H9 (cell line): ENCODE results near the gene SIPA1L2. TPM values are rescaled to one million over a fixed set of nuclear protein-coding genes. Genes with fewer than 3 reads are reported as not detected.

ENCODE experiments used
- DNase-seq: peaks from one replicate; pipeline ENCODE4 v3.0.0-alpha.2; 2017
- H2AFZ ChIP-seq: one replicate; pipeline ENCODE4 v1.6.1; 2013; ENCODE audit warnings: mild to moderate bottlenecking, low read length, control low read depth, moderate library complexity
- H2AK5ac ChIP-seq: 2 replicates; pipeline ENCODE4 v1.6.1; 2013; ENCODE audit warnings: low read length, control low read depth, mixed read lengths; ENCODE audit not compliant: insufficient read length
- H2BK120ac ChIP-seq: one replicate; pipeline ENCODE4 v1.6.1; 2013; ENCODE audit warnings: low read depth, mild to moderate bottlenecking, low read length, control low read depth, inconsistent platforms; ENCODE audit not compliant: poor library complexity, severe bottlenecking
- H2BK12ac ChIP-seq: 2 replicates; pipeline ENCODE4 v1.6.1; 2013; ENCODE audit warnings: low read length, control low read depth, mixed read lengths, low read depth; ENCODE audit not compliant: insufficient read length
- H2BK15ac ChIP-seq: 2 replicates; pipeline ENCODE4 v1.6.1; 2013; ENCODE audit warnings: low read depth, low read length, control low read depth
- H2BK20ac ChIP-seq: one replicate; pipeline ENCODE4 v1.6.1; 2013; ENCODE audit warnings: low read depth, mild to moderate bottlenecking, low read length, control low read depth, inconsistent platforms; ENCODE audit not compliant: poor library complexity, severe bottlenecking
- H2BK5ac ChIP-seq: 2 replicates; pipeline ENCODE4 v1.6.1; 2013; ENCODE audit warnings: low read length, control low read depth, mixed read lengths; ENCODE audit not compliant: insufficient read length
- H3K14ac ChIP-seq: 2 replicates; pipeline ENCODE4 v1.6.1; 2013; ENCODE audit warnings: low read length, control low read depth; ENCODE audit not compliant: insufficient read depth
- H3K18ac ChIP-seq: 2 replicates; pipeline ENCODE4 v1.6.1; 2013; ENCODE audit warnings: low read depth, mild to moderate bottlenecking, mixed read lengths, low read length, control low read depth; ENCODE audit not compliant: insufficient read length
- H3K23ac ChIP-seq: 2 replicates; pipeline ENCODE4 v1.6.1; 2013; ENCODE audit warnings: low read length, control low read depth, mixed read lengths, low read depth; ENCODE audit not compliant: insufficient read length
- H3K23me2 ChIP-seq: 2 replicates; pipeline ENCODE4 v1.6.1; 2013; ENCODE audit warnings: low read depth, mild to moderate bottlenecking, mixed read lengths, low read length, control low read depth; ENCODE audit not compliant: insufficient read length, poor library complexity, severe bottlenecking
- H3K27ac ChIP-seq: 2 replicates; pipeline ENCODE4 v1.5.1; 2013; ENCODE audit warnings: low read length, control low read depth, mixed read lengths, low read depth; ENCODE audit not compliant: insufficient read length
- H3K27me3 ChIP-seq: 2 replicates; pipeline ENCODE4 v1.6.1; 2013; ENCODE audit warnings: low read length, control low read depth, inconsistent platforms; ENCODE audit not compliant: insufficient read depth
- H3K4ac ChIP-seq: 2 replicates; pipeline ENCODE4 v1.6.1; 2013; ENCODE audit warnings: low read depth, mild to moderate bottlenecking, control low read depth, inconsistent platforms, low read length, moderate library complexity
- H3K4me1 ChIP-seq: 2 replicates; pipeline ENCODE4 v1.6.1; 2013; ENCODE audit warnings: low read length, control low read depth, inconsistent platforms; ENCODE audit not compliant: insufficient read depth
- H3K4me2 ChIP-seq: 2 replicates; pipeline ENCODE4 v1.6.1; 2013; ENCODE audit warnings: low read length, control low read depth, mixed read lengths; ENCODE audit not compliant: insufficient read length, insufficient read depth
- H3K56ac ChIP-seq: 2 replicates; pipeline ENCODE4 v1.6.1; 2013; ENCODE audit warnings: low read depth, mild to moderate bottlenecking, mixed read lengths, low read length, control low read depth; ENCODE audit not compliant: insufficient read length
- H3K79me1 ChIP-seq: 2 replicates; pipeline ENCODE4 v1.6.1; 2013; ENCODE audit warnings: low read depth, mild to moderate bottlenecking, moderate library complexity, low read length, control low read depth, inconsistent platforms; ENCODE audit not compliant: insufficient read depth, poor library complexity, severe bottlenecking
- H3K79me2 ChIP-seq: 2 replicates; pipeline ENCODE4 v1.6.1; 2013; ENCODE audit warnings: low read length, control low read depth, inconsistent platforms; ENCODE audit not compliant: insufficient read depth
- H3K9ac ChIP-seq: 2 replicates; pipeline ENCODE4 v1.6.1; 2013; ENCODE audit warnings: low read length, control low read depth, mixed read lengths; ENCODE audit not compliant: insufficient read length; ENCODE audit errors: extremely low read depth
- H3K9me3 ChIP-seq: one replicate; pipeline ENCODE4 v1.6.1; 2013; ENCODE audit warnings: low read depth, low read length, inconsistent platforms; ENCODE audit not compliant: control insufficient read depth
- H3T11ph ChIP-seq: one replicate; pipeline ENCODE4 v1.6.1; 2013; ENCODE audit warnings: mild to moderate bottlenecking, low read length, control low read depth, inconsistent platforms
- H4K20me1 ChIP-seq: one replicate; pipeline ENCODE4 v1.6.1; 2013; ENCODE audit not compliant: control insufficient read depth, insufficient read length, insufficient read depth
- H4K5ac ChIP-seq: 2 replicates; pipeline ENCODE4 v1.6.1; 2013; ENCODE audit warnings: low read depth, mild to moderate bottlenecking, mixed read lengths, low read length, control low read depth; ENCODE audit not compliant: insufficient read length
- H4K8ac ChIP-seq: replicated peaks from 2 replicates; pipeline ENCODE4 v1.6.1; 2013; ENCODE audit warnings: low read length, control low read depth, mixed read lengths, low read depth; ENCODE audit not compliant: insufficient read length
- H4K91ac ChIP-seq: 2 replicates; pipeline ENCODE4 v1.6.1; 2013; ENCODE audit warnings: low read depth, mild to moderate bottlenecking, moderate library complexity, mixed read lengths, low read length, control low read depth; ENCODE audit not compliant: insufficient read length
- H3K27ac Mint-ChIP-seq, 3 experiments: 2 replicates in 2 of 3; 3 replicates in 1 of 3; pipeline ENCODE4 v1.8.0; 2020 to 2021; ENCODE audit warnings: mixed read lengths in 3 of 3, mild to moderate bottlenecking in 1 of 3, moderate library complexity in 1 of 3
- H3K27me3 Mint-ChIP-seq: 2 replicates; pipeline ENCODE4 v1.8.0; 2021; ENCODE audit warnings: low read depth, mild to moderate bottlenecking, moderate library complexity, mixed read lengths
- H3K36me3 Mint-ChIP-seq, 3 experiments: 2 replicates in 2 of 3; 3 replicates in 1 of 3; pipeline ENCODE4 v1.8.0; 2020 to 2021; ENCODE audit warnings: low read depth in 3 of 3, mixed read lengths in 3 of 3; ENCODE audit not compliant: insufficient read depth in 1 of 3
- H3K4me1 Mint-ChIP-seq, 2 experiments: 2 replicates each; pipeline ENCODE4 v1.8.0; 2020; ENCODE audit warnings: mixed read lengths in 2 of 2
- H3K4me3 Mint-ChIP-seq, 2 experiments: 2 replicates in 1 of 2; 3 replicates in 1 of 2; pipeline ENCODE4 v1.8.0; 2020 to 2021; ENCODE audit warnings: mild to moderate bottlenecking in 2 of 2, mixed read lengths in 2 of 2, moderate library complexity in 1 of 2
- H3K9me3 Mint-ChIP-seq, 2 experiments: 2 replicates in 1 of 2; 3 replicates in 1 of 2; pipeline ENCODE4 v1.8.0; 2020; ENCODE audit warnings: mild to moderate bottlenecking in 2 of 2, mixed read lengths in 2 of 2, moderate library complexity in 1 of 2
- CTCF ChIP-seq: fragments of 200-600 bp; sonication (generic); conservative IDR thresholded peaks from 3 replicates; pipeline ENCODE4 v1.8.0; 2021; ENCODE audit warnings: antibody characterized with exemption, mild to moderate bottlenecking
- WGBS: extraction: QIAGEN DNeasy Blood & Tissue Kit; methylation state at CpG from one replicate; pipeline ENCODE4 v1.1.7; 2013; ENCODE audit warnings: missing lambda C conversion rate, low lambda C conversion rate, mixed read lengths; ENCODE audit not compliant: insufficient read length; ENCODE audit errors: extremely low coverage; 5-methylcytosine and 5-hydroxymethylcytosine counted together
- total RNA-seq: library from RNA; stranded (reverse); gene quantifications from 2 replicates; pipeline ENCODE4 v1.2.1, GENCODE V29; 2021

SIPA1L2 gene
- total RNA-seq, 1 experiment from 2014 or later, result 5.2 TPM

GRCh38 chr1:232658386-232658785 lies 28.5 kb upstream of the SIPA1L2 start:
- no peaks in the 10 kb centered on the region for H3K9me3 Mint-ChIP-seq
- DNase-seq, result no peak

More at GRCh38 chr1:232658386-232658785, 28.5 kb upstream of the SIPA1L2 start:
- Histone ChIP-seq H2BK20ac (no peak overlapping the region), H3K23ac (no peak overlapping the region), H3T11ph (no peak overlapping the region), H2AK5ac (no peak overlapping the region), H3K27ac (no peak overlapping the region), H3K79me1 (no peaks in the 10 kb centered on the region), H4K91ac (no peak overlapping the region), H4K5ac (no peak overlapping the region), H2BK5ac (no peak overlapping the region), H4K8ac (no peak overlapping the region), H3K56ac (no peak overlapping the region), H3K4ac (no peak overlapping the region), H4K20me1 (no peaks in the 10 kb centered on the region), H3K79me2 (no peaks in the 10 kb centered on the region), H2BK12ac (no peak overlapping the region), H2AFZ (no peak overlapping the region), H3K4me1 (no peaks in the 10 kb centered on the region; the same call in 1 of the 2 replicates), H3K27me3 (no peaks in the 10 kb centered on the region), H3K23me2 (no peaks in the 10 kb centered on the region), H3K9ac (no peak overlapping the region), H3K4me2 (no peak overlapping the region), H2BK15ac (no peak overlapping the region), H3K18ac (no peak overlapping the region), H2BK120ac (no peak overlapping the region), H3K9me3 (no peaks in the 10 kb centered on the region), H3K14ac (no peak overlapping the region)
- TF ChIP-seq CTCF, result no peak
- peaks cover 5 to 9% of the 10 kb centered on the region in 2 experiments; a peak in 3 of 4 replicates for H3K4me1 Mint-ChIP-seq
- peaks cover 7% of the 10 kb centered on the region for H3K27me3 Mint-ChIP-seq
- WGBS, result no CpG with 5 or more reads among the region's 2 CpGs
- no peak overlapping the region for H3K27ac Mint-ChIP-seq
- H3K36me3 Mint-ChIP-seq, result no peaks in the 10 kb centered on the region
- H3K4me3 Mint-ChIP-seq, result no peak overlapping the region
